Colonic mucosa (tissue), 4 donors: ENCODE data around the gene ALPI. TPM values are rescaled to one million over a fixed set of nuclear protein-coding genes. Genes with fewer than 3 reads are reported as not detected.

Source experiments
- DNase-seq: peaks from one replicate; pipeline ENCODE4 v3.0.0-alpha.2; 2020
- H3K27ac ChIP-seq: fragments of 200-600 bp; one replicate; pipeline ENCODE4 v1.8.0; 2021
- H3K27me3 ChIP-seq: fragments of 200-600 bp; one replicate; pipeline ENCODE4 v1.8.0; 2021
- H3K36me3 ChIP-seq: fragments of 200-600 bp; one replicate; pipeline ENCODE4 v1.8.0; 2021
- H3K4me1 ChIP-seq: fragments of 200-600 bp; one replicate; pipeline ENCODE4 v1.8.0; 2021; ENCODE audit warnings: mild to moderate bottlenecking
- H3K4me3 ChIP-seq: fragments of 200-600 bp; one replicate; pipeline ENCODE4 v1.8.0; 2021
- H3K9ac ChIP-seq, 2 donors: one replicate each; pipeline ENCODE4 v1.7.0; 2013; ENCODE audit warnings: control low read depth in 2 of 2, low read depth in 2 of 2, low read length in 2 of 2
- H3K9me3 ChIP-seq: fragments of 200-600 bp; one replicate; pipeline ENCODE4 v1.8.0; 2021
- CTCF ChIP-seq: fragments of 200-600 bp; IDR thresholded peaks from one replicate; pipeline ENCODE4 v1.8.0; 2022; ENCODE audit warnings: antibody characterized with exemption, mild to moderate bottlenecking
- intact Hi-C: fragments of 100-400 bp; cut with DNase I; formaldehyde crosslinking; loops from one replicate; pipeline ENCODE4 v1.14.1; 2022
- total RNA-seq, 2 donors: library from RNA; stranded (reverse); fragmentation: NEBNext Ultra II Directional in 1 of 2; extraction: Animal tissue kit (Norgen Biotek cat#: 25700) in 1 of 2; gene quantifications; one replicate each; pipeline ENCODE4 v1.2.1, GENCODE V29; 2021
- donor health status: healthy.
- donor health status: DM: no; HTN: no; CAD: no.
- donor health status: DM: no; HTN: no; CAD: no.

Gene ALPI
- total RNA-seq, 2 donors from 2014 or later: 9.4 to 27.1 TPM

- no peak for TF ChIP-seq CTCF
- H3K27ac ChIP-seq: no peak overlapping the region
- no peaks in the 10 kb centered on the region for H3K9me3 ChIP-seq
- DNase-seq: no peak
- H3K36me3 ChIP-seq: no peaks in the 10 kb centered on the region
- H3K4me1 ChIP-seq: no peaks in the 10 kb centered on the region
- no peak overlapping the region for H3K4me3 ChIP-seq
- peaks cover 33% of the 10 kb centered on the region for H3K27me3 ChIP-seq
- H3K9ac ChIP-seq: no peak overlapping the region
- intact Hi-C loops: no loop called here
Measured at GRCh38 chr2:232482301-232483238, 26.6 kb downstream of the ALPI start.

GRCh38 chr2:232483311-232483922, 27.5 kb downstream of the ALPI start:
- Histone ChIP-seq H3K4me3 (no peak overlapping the region), H3K9me3 (no peaks in the 10 kb centered on the region), H3K27ac (no peak overlapping the region), H3K36me3 (no peaks in the 10 kb centered on the region), H3K9ac (no peak overlapping the region), H3K4me1 (no peaks in the 10 kb centered on the region), H3K27me3 (peaks cover 39% of the 10 kb centered on the region)
- no peak for DNase-seq
- TF ChIP-seq CTCF: no peak
- intact Hi-C loops: no loop called here

- Histone ChIP-seq H3K4me1 (no peaks in the 10 kb centered on the region), H3K27me3 (peaks cover 42% of the 10 kb centered on the region), H3K9ac (no peak overlapping the region), H3K36me3 (no peaks in the 10 kb centered on the region), H3K9me3 (no peaks in the 10 kb centered on the region), H3K4me3 (no peak overlapping the region), H3K27ac (no peak overlapping the region)
- intact Hi-C loops: no loop called here
- TF ChIP-seq CTCF: no peak
- DNase-seq: no peak
Measured at GRCh38 chr2:232483923-232484627, 28.1 kb downstream of the ALPI start.

GRCh38 chr2:232484628-232485347, 28.8 kb downstream of the ALPI start:
- no peak overlapping the region for H3K4me3 ChIP-seq
- TF ChIP-seq CTCF: no peak
- no peak overlapping the region for H3K27ac ChIP-seq
- intact Hi-C loops: no loop called here
- H3K9ac ChIP-seq: no peak overlapping the region
- peaks cover 42% of the 10 kb centered on the region for H3K27me3 ChIP-seq
- no peaks in the 10 kb centered on the region for H3K9me3 ChIP-seq
- no peaks in the 10 kb centered on the region for H3K4me1 ChIP-seq
- no peak for DNase-seq
- no peaks in the 10 kb centered on the region for H3K36me3 ChIP-seq

GRCh38 chr2:232485348-232485756, 29.4 kb downstream of the ALPI start:
- Histone ChIP-seq H3K9me3 (no peaks in the 10 kb centered on the region), H3K9ac (no peak overlapping the region), H3K27ac (no peak overlapping the region), H3K4me3 (no peak overlapping the region), H3K4me1 (no peaks in the 10 kb centered on the region), H3K36me3 (no peaks in the 10 kb centered on the region), H3K27me3 (peaks cover 42% of the 10 kb centered on the region)
- intact Hi-C loops: no loop called here
- DNase-seq: no peak
- TF ChIP-seq CTCF: no peak
